T-helper 1 cell (primary cell): ENCODE measurements around the gene CRYBA2.

Experiments
- DNase-seq, 5 donors: peaks; one replicate each; pipeline ENCODE4 v3.0.0-alpha.2; 2012 to 2020

Gene CRYBA2

DNA sequence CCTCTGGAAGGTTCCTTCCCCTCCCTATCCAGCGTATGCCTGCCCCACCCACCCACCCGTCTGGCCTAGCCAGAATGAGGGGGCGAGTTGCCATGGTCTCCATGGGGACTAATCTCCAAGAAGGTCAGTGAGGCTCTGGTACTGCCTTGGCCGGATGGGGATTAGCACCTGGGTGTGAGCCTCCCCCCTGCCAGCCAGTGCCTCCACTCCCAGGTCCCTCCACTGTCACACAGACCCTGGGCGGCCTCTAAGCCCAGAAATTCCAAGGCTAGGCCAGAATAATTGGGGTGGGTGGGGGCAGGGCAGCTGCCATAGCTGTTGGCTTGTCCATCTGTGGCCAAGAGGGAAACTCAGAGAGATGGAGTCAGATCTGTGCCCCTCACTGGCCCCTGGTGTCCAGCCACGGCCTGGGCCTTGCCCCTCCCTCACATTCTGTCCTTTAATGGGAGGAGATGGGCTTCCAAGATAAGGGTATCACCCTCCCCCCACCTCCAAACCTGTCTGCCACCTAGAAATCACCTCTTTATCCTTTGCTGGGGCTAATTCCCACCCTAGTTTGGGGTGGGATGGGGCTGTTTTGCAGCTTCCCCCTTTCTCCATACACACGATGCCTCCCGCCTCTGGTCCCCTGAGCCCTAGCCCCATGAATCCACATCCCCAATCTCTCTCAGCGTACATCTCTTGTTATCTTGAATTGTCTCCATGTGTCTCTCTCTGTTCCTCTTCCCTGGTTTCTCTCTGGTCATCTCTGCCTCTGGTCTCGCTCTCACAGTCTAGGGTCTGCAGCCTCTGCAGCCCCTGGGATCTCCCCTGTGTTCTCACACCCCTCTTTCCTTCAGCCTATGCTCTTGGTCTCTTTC is 6.0 kb upstream of the CRYBA2 start:
- no peak for DNase-seq

DNA sequence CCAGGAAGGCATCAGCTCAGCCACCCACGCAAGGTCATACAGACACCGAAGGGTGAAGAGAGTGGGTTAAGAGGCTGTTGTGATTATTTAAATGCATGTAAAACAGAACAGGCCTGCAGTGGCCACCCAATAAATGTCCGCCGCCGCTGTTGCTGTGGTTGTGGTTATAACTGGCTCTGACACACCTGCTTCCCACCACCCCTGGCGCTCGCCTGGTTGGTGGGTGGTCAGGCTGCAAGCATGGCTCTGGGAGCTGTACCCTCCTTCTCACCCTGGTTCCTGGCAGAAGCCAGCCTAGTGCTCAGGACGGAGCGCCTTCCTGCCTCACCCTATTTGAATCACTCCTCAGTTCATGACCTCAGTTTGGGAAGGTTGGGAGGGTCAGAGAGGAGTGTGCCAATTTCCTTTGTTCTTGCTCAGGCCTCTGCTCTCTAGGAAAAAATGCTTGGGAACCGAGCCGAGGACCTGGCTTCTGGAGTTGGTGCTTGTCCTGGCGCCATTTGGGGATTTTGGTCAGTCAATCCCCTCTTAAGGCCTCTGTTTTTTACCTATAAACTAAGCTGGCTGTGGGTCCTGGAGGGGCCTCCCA is 5.3 kb upstream of the CRYBA2 start:
- no peak for DNase-seq

DNA sequence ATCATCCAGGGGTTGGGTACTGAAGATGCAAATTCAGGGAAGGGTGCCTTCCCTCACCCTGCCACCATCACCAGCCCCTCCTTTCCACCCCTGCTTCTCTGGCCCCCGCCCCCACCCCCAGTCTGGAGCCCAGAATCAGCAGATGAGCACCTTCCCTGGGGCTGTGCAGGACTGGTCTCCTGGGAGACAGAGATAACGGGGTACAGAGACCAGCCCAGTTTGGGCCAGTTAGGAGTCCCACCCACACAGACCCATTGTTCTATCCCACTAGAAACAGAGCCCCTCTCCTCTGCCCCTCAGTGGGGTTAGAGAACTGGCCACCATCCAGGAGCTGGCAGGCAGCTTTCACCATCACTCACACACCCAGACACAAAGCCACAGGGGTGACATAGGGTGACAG is 4.5 kb upstream of the CRYBA2 start:
- DNase-seq = no peak

DNA sequence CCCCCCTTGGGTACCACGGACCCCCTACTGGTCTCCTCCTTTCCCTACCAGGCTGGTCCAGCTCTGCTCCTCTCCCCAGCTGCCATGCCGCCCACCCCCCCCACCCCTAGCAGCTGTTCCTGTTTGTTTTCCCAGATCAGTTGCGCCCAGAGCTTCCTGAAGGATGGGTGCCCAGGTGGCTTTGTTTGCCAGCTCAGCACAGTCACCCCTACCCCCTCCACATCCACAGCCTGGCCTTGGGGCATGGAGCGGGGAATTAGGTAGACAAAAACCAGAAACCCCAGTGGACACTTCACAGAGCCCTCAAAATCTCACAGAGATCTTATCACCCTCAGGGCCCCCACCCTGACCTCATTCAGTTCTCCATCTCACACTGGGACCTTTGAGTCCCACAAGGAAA is 3.7 kb upstream of the CRYBA2 start:
- DNase-seq = no peak

DNA sequence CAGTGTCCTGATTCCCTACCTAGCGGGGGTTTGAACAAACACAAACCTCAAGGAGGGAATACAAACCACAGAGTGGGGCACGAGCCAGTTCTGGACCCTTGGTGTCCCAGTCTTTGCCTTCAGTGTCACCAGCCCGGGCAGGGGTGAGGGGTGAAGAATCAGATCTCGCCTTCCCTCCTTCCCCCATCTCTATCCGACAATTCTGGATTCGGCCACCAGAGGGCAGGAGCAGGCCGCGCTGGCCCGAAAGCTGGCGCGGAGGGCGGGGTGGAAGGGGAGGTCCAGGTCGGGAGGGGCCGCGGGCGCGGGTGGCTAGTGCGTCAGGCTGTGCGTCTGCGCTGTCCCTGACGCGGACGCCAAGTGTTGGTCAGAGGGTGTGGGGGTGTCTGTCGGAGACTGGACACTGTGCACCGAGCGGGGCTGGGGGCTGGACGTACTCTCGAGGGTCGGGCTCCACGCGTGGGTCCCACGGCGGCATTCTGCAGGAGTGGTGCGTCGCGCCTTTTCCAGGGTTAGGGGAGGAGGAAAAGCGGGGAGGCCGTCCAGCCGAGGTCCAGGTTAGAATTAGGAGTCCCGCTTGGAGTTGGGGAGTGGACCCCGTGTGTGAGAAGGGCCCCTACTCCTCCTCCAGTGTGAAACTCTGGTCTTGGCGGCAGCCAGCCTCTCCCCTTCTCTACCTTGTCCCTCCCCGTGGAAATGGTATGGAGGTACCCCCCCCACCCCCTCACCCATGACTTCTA is 2.9 kb upstream of the CRYBA2 start:
- DNase-seq = peak; percentile 51 to 70 (median 59)

DNA sequence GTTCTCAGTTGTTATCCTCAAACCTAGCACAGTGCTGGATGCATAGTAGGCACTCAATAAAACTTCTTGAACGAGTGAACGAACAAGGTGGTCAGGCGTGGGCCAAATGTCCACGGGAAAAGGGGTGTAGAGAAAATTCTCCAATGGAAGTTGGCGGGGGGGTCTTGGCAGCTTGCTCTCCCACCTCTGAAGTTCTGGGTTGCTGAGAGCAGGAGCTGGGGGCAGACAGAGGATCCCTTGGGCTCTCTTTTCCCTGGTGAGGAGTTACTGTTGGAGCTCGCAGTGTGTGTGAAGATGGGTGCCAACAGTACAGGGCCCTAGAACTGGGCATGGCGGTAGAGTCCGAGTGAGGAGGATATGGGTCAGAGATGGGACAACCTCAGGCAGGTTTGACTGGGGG is 2.3 kb upstream of the CRYBA2 start:
- no peak for DNase-seq

DNA sequence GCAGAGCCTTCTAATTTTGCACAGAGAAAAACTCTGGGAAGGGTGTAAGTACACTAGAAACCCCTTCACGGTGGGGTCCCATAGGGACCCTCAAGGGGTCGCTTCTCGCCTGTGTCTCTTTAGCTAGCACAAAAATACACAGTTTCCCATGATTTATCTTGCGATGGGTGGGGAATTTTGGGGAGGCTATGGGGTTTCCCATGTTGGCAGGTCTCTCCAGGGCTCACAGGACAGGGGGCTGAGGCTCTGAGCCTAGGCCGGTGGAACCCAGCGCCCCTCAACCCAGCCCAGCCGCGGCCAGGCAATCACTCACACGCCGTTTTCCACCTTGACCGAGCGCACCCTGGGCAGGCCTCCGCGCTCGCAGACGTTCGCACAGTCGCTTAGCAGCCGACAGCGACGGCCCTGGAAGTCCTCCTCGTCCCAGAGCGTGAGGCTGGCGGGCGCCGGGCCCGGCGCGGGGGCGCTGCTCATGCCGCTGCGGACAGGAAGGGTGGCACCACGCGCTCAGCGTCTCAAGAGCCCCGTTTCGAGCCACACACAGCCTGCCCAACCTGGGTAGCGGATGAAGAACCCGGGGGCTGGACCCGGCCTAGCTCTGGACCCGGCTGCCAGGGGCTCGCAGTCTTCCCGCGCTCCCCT is 398 bp downstream of the CRYBA2 start:
- DNase-seq = no peak

DNA sequence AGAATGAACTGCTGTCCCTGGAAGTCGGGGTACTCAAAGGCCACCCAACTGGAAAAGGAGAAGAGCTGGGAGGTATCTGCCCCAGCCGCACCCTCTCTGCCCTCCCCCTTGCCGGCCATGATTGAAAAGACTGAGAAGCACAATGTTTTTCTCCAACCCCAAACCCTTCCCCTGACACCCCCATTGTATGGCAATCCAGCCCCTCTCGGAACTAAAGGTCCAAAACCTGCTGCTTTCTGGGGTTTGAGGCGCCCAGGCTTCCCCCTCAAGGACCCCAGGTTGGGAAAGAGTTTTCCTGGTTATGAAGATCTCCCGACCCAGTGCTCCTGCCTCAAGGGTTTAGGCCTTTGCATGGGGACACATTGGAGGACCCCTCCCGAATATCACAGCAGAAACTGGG is 1.0 kb downstream of the CRYBA2 start:
- no peak for DNase-seq

DNA sequence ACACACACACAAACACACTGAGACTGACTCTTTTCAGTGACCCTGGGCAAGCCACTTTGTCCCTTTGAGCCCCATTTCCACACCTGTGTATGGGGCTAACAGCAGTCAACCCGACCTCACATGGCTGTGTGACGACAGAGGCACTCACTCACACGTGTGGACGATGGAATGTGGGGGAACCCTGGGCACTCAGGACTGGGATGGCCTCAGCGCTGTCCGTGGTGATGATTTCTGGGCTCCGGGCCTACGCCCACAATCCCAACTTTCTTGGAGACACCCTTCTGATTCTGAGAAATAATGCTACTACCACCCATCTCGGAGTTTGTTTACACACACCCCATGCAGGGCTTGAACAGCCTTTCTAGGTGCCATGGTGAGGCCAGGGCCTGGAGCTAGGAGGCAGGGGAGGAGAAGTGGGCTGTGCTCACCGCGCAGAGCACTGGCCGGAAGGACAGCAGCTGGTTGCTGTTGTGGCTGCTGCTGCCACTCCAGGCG is 1.5 kb downstream of the CRYBA2 start:
- DNase-seq = no peak

DNA sequence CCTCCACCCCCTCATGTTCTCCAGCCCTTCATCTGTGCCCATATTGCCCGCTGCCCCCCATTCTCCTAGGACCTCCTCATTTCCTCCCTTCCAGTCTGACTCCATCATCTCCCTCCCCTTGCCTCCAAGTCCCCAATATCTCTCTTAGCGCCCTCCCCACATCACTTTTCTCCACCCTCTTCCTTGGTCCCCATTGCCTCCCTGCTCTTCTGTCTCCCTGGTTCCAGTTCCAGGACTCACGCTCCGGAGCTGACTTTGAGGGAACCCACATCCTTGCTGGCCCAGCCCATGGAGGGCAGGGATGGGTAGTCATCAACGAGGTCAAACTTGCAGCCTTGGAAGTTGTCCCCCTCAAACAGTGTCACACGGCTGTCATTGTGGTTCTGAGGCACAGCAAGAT is 2.6 kb downstream of the CRYBA2 start:
- DNase-seq = no peak

DNA sequence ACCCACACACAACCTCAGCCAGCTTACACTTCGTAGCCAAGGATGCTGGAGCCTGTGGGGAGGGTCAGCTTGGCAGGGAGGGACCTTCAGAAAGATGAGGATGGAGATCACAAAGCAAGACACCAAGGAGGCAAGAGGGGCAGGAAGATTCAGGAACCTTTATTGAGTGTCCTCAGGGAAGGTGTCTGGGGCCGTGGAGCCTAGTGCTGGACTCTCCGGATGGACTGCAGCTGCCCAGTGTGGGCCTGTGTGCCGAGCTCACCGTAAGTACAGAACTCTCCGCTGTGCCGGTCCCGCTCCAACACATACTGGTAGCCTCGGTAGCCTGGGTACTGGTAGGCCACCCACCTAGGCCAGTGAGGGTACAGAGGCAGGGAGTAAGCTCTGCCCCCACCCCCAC is 3.2 kb downstream of the CRYBA2 start:
- no peak for DNase-seq

DNA sequence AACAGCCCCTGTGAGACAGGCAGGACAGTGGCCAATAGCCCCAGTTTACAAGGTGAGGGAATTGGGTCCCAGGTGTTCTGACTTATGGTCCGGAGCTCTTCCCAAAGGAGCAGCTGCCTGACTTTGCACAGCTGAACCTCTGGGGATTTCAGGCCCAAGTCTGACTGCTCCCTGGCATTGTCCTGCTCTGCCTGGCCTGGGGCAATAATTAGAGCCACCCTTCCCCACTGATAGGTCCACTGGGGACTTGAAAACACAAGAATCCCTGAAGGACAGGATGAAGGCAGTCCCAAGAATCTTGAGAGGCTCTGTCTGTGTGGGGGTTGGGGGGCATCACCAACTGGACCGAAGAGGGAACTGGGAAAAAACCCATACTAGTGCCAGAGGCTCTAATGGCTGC is 4.6 kb downstream of the CRYBA2 start:
- DNase-seq = no peak

DNA sequence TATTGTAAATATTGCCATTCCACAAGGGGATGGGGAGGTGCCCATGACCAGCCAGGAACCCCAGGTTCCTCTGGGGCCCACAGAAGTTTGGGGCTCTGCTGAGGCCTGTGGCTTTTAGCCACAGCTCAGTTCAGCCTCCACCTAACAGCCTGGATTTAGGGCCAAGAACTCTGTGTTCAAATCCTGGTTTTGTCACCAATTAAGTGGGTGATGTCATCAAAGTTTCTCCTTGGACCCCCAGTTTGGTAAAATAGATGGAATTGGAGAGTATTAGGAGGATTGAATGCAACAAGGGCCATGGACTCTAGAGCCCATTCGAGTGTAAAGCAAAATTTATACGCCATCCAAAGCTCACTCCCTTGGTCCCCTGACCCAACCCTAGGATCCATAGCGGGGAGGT is 5.1 kb downstream of the CRYBA2 start:
- DNase-seq = no peak

DNA sequence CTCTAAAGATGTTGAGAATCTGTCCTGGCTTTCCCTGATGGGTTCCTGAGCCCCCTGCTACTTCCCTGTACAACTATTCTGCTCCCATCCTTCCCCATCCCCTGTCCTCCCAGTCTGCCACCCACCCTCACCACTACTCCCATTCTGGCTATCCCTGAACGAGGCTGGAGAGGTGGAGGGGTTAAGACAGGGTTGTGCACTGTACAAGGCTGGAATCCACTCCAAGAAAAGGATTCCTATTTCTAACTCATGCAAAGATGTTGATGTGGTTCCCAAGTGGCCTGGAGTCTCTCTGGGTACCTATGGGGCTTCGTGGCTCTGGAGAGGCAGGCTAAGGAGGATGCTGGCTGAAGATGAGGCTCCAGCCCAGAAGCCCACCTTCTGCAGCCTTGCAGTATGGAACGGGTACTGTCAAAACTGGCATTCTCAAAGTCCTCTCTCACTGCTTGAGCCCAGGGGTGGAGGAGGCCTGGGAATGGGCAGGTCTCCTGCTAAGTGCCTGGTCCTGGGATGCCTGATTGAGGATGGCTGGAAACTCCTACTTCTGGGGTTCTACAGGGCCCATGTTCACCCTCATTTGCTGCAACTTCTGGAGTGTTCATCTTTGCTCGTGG is 7.0 kb downstream of the CRYBA2 start:
- no peak for DNase-seq

DNA sequence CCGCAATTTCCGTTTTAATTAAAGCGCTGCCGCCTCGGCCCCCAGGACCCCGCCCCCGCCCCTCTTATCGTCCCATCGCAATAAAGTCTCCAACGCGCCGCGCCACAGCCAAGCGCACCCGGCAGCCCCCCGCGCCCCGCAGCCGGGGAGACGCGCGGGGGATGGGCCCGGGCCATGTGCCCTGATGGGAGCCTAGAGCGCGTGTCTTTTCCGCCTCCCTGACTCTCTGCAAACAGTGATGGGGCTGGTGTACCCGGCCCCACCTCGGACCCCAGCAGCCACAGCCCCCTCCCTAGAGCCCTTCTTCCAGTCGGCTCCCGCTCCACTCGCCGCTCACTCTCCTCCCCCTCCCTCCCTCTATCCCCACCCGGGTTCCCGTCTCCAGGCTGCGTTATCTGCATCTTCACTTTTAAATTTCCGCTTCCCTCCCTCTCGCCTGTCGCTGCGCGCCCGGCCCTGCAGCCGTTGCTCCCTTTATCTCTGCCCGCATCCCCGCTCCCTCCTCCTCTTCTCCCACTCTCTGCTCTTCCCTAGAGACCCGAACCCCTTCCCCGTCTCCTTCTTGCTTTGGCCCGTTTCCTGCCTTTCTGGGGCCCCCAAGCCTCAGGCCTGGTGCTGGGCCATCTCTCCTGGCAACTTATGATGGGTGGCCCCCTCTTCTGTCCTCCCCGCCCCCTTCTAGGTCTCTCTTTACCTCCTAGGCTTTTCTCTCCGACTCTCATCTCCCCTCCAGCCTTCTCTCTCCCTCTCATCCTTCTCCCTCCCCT is 7.7 kb downstream of the CRYBA2 start:
- DNase-seq = no peak

DNA sequence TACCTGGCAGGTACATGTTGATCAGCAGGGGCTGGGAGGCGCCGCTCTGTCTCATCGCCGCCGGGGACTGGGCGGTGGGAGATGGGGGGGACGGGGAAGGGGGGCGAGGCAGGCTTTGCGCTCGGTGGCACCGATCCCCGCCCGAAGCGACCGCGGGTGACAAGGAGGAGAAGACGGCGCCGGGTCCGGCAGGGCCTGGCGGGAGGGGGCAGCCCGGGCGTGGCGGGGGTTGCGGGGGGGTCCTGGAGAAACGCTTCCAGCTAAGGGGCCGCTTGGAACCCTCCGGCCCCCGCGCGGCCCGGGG is 8.2 kb downstream of the CRYBA2 start, which contains the start of gene FEV:
Gene FEV, minus strand, starts transcription at position 164 of the 304 bp plus-strand sequence. Its CDS starts 109 bp downstream, at position 55.
- no peak for DNase-seq

DNA sequence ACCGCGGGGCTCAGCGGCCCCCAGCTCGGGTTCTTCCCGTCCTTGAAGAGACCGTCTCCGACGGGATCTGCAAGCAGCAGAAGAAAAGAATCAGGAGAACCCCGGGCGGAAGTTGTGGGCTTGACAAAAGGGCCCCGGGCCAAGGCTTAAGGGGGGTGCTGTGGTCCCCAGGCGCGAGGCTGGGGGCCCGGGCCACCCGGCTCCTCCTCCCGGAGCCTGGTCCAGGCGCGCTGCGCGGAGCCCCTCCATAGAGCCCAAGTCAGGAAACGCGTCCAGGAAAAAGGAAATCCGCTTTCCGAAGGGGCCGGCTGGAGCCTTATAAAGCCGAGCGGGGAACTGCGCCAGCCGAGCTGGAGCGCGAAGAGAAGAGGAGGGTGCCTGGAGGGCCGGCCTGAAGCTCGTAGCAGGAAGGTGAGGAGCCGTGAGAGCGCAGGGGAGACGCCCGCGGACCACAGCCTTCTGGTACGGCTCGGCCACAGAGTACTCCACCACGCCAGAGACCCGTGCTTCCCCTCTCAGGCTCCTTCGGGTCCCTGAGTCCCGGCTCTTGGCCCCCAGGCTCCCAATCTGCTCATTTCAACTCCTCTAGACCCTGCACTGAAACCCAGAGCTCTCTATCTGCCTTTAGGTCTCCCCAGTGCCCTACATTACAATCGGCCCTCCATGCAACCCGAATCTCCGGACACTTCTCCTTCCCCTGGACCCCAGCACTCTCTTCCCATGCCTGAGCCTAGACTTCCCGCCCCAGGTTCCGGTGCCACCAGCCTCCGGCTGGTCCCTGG is 8.8 kb downstream of the CRYBA2 start:
- DNase-seq = no peak

DNA sequence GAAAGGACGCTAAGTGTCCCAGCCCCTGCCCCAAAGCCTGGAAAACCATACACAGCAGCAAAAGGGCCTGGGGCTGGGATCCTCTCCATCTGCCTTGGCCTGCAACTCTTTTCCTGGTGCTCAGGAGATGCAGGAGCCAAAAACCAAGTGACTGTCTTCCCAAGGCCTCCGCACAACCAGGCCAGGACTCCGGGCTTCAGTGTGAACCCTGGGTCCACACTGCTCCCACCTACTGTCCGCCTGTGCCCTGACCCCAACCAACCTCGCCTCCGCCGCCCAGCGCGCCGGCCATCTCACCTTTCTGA is 9.3 kb downstream of the CRYBA2 start:
- no peak for DNase-seq

DNA sequence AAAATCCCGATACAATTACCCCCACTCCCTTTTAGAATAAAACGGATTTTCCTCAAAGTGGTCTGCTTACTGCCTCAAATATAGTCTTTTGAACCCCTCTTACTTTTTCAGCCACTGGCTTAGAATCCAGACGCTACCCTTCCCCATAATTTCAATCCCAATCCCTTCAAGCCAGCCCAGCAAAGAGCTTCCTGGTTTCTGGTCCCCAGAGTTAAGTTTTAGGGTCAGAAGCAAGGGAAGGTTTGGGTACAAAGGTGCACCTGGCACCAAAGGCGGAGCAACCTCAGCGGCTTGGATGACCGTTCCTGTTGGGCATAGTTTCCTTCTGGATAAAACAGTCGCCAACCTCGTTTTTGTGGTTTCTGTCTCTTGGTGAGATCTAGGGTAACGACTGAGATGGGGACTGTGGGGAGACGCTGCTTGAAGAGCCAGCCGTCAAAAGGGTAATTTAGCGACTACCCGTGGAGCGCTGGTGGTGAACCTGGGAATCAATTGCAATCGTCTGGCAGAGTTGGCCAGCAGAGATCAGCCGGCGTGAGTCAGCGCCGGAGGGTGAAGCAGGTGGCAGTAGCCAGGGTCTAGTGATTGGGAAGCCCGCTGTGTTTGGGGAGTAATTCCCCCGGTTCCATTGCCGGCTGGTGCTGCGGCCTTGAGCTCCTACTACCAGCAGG is 9.8 kb downstream of the CRYBA2 start:
- no peak for DNase-seq

DNA sequence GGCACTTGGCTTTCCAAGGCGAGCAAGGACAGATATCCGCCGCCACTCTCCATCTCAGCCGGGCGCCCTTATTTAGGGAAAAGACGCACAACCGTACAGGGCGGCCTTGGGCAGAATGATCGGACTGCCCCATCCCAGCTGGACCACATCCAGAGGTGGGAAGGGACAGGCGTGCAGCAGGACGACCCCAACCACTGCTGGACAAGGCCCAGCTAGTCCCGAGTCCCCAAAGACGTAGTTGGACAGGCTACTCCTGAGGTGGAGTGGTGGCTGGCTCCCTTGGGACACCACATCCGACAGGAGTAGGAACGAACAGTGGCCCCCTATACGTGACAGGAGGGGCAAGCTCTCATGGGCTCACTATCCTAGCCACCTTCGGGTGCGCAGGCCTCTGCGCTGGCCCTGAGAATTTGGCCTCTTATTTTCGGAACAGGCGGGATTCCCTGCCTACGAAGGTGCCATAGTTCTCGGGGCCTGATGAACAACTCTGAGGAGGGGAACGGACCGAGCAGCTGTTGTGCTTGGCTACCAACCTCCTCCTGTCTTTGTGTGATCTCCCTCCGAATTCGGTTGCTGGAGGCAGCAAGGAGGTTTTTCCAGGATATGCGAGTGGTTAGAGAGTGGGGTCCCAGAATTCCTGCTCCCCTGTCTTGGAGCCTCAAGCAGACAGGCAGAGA is 10.5 kb downstream of the CRYBA2 start:
- no peak for DNase-seq
